Transverse colon (tissue), 4 donors: ENCODE measurements around the gene LRP3.

Experiments
- EP300 ChIP-seq: sonication (generic); formaldehyde crosslinking; IDR thresholded peaks from one replicate; pipeline ENCODE4 v1.6.1; 2017; ENCODE audit warnings: antibody characterized with exemption, low read depth
- POLR2A ChIP-seq: fragments of 450-650 bp; IDR thresholded peaks from one replicate; pipeline ENCODE4 v1.6.1; 2016; ENCODE audit warnings: antibody characterized with exemption, mild to moderate bottlenecking, moderate library complexity
- POLR2AphosphoS5 ChIP-seq, 3 donors: sonication (generic); formaldehyde crosslinking; IDR thresholded peaks; one replicate each; pipeline ENCODE4 v1.6.1; 2016; ENCODE audit warnings: antibody characterized with exemption in 3 of 3
- TF ChIP-seq, protein P1 (sequence below), 5 experiments: fragments of 200-600 bp in 3 of 5; fragments of 450-650 bp in 2 of 5; sonication (generic) in 3 of 5; IDR thresholded peaks; 1 replicate in 2 of 5; 2 replicates in 3 of 5; pipeline ENCODE4 v1.5.1; 2016 to 2017; ENCODE audit warnings: antibody characterized with exemption in 5 of 5, inconsistent platforms in 3 of 5, mild to moderate bottlenecking in 2 of 5, moderate library complexity in 1 of 5

GRCh38 chr19:33251526-33252090 lies 57.5 kb downstream of the LRP3 start:
- TF ChIP-seq, protein P1, sequence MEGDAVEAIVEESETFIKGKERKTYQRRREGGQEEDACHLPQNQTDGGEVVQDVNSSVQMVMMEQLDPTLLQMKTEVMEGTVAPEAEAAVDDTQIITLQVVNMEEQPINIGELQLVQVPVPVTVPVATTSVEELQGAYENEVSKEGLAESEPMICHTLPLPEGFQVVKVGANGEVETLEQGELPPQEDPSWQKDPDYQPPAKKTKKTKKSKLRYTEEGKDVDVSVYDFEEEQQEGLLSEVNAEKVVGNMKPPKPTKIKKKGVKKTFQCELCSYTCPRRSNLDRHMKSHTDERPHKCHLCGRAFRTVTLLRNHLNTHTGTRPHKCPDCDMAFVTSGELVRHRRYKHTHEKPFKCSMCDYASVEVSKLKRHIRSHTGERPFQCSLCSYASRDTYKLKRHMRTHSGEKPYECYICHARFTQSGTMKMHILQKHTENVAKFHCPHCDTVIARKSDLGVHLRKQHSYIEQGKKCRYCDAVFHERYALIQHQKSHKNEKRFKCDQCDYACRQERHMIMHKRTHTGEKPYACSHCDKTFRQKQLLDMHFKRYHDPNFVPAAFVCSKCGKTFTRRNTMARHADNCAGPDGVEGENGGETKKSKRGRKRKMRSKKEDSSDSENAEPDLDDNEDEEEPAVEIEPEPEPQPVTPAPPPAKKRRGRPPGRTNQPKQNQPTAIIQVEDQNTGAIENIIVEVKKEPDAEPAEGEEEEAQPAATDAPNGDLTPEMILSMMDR (IDR thresholded peaks at IDR 0.05): no peak
- TF ChIP-seq POLR2AphosphoS5 (IDR thresholded peaks at IDR 0.05): no peak
- TF ChIP-seq EP300: no peak
- TF ChIP-seq POLR2A: no peak
